ENCODE measurements around the gene AGBL1.

GRCh38 chr15:86849136-86849535 is 769.5 kb downstream of the AGBL1 start:
- TF ChIP-seq CTCF (IDR thresholded peaks at IDR 0.05; ENCODE audit: extremely low read depth in 1 of 2, insufficient read depth in 1 of 2, low read depth in 1 of 2, low read length in 2 of 2) (no peak), POLR2A (IDR thresholded peaks at IDR 0.05; ENCODE audit: low read depth, low read length) (no peak)

Data from endothelial cell of umbilical vein (primary cell).